HepG2 (cell line): ENCODE data around the gene ABTB2.

ENCODE experiments used
- EP300 ChIP-seq, 3 experiments: sonication (generic) in 1 of 3; formaldehyde crosslinking in 1 of 3; IDR thresholded peaks; 2 replicates each; pipeline versions ENCODE4 v1.5.1 to v1.6.1; 2011 to 2020; ENCODE audit warnings: low read depth in 2 of 3, low read length in 2 of 3, borderline replicate concordance in 1 of 3, improper control_type of control experiment in 1 of 3, mild to moderate bottlenecking in 1 of 3, missing genetic modification reagents in 1 of 3, moderate library complexity in 1 of 3
- KDM4B ChIP-seq: sonication (generic); formaldehyde crosslinking; IDR thresholded peaks from 2 replicates; pipeline ENCODE4 v1.4.0; 2020; ENCODE audit warnings: missing genetic modification reagents
- MBD4 ChIP-seq: IDR thresholded peaks from 2 replicates; pipeline ENCODE4 v1.6.1; 2012; ENCODE audit warnings: low read length, inconsistent platforms, borderline replicate concordance
- MLLT10 ChIP-seq: sonication (generic); formaldehyde crosslinking; IDR thresholded peaks from 2 replicates; pipeline ENCODE4 v1.4.0; 2020; ENCODE audit warnings: missing genetic modification reagents
- MYC ChIP-seq: sonication (generic); formaldehyde crosslinking; IDR thresholded peaks from 2 replicates; pipeline ENCODE4 v1.9.0; 2021; ENCODE audit warnings: missing genetic modification reagents, borderline replicate concordance
- PAX8 ChIP-seq: sonication (generic); formaldehyde crosslinking; IDR thresholded peaks from 2 replicates; pipeline ENCODE4 v1.8.0; 2022; ENCODE audit warnings: mild to moderate bottlenecking, missing genetic modification reagents, borderline replicate concordance
- POLR2AphosphoS5 ChIP-seq: IDR thresholded peaks from 2 replicates; pipeline ENCODE4 v1.6.1; 2012; ENCODE audit warnings: low read depth, low read length
- SP1 ChIP-seq, 2 experiments: fragments of 450-650 bp in 1 of 2; sonication (generic) in 1 of 2; formaldehyde crosslinking in 1 of 2; IDR thresholded peaks; 2 replicates each; pipeline versions ENCODE4 v1.4.0 to v1.6.1; 2016 to 2020; ENCODE audit warnings: missing genetic modification reagents in 1 of 2
- XRCC5 ChIP-seq: fragments of 200-400 bp; formaldehyde crosslinking; optimal IDR thresholded peaks from 2 replicates; pipeline ENCODE3; 2017; ENCODE audit warnings: mild to moderate bottlenecking, low read length
- TF ChIP-seq, protein P1 (sequence below): sonication (generic); formaldehyde crosslinking; IDR thresholded peaks from 2 replicates; pipeline ENCODE4 v1.5.0; 2020; ENCODE audit warnings: mild to moderate bottlenecking, missing genetic modification reagents, moderate library complexity

DNA sequence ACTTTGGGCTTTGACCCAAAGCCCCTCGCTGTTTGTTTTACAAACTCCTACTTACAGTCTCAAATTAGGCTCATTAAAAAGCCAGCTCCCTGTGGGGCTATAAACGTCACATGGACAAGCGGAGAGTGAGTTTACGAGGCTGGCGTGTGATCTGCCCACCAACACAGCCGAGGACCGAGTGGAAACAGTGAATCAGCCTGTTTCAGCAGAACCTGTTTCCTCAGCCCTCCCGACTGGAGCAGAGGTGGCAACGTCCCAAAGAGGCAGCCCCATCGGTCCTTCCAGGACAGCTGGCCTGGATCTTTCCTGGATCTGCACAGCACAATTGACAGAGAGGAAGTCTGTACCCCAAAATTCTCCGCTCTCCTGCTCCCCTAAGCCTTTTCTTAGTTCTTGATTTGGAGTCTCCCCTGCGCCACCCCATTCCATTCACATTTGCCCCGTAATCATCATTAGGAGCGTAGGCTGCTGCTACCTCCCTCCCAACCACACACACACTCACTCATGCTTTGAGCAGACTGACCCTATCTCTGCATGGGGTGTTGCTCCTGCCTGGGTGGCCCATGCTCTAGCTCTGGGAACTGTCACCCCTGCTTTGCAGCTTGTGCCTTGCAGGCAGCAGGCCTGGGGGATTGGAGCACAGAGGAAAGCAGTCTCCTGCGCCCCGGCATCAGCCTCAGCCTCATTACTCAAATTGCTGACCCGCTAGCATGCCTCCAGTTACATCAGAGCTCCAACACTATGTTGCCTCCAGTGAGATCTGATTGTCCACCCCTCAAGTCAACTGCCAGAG is 134.6 kb downstream of the ABTB2 start:
- TF ChIP-seq MBD4 (no peak), MYC (CRISPR knock-in tag) (no peak), SP1 (IDR thresholded peaks at IDR 0.05) (no peak), SP1 (CRISPR knock-in tag; IDR thresholded peaks at IDR 0.05) (no peak), KDM4B (CRISPR knock-in tag) (no peak), EP300 (IDR thresholded peaks at IDR 0.05; ENCODE audit: low read depth in 2 of 2, low read length in 2 of 2) (no peak), EP300 (CRISPR knock-in tag; IDR thresholded peaks at IDR 0.05; ENCODE audit: borderline replicate concordance) (no peak), POLR2AphosphoS5 (no peak), XRCC5 (no peak), PAX8 (CRISPR knock-in tag) (no peak), MLLT10 (no peak)
- TF ChIP-seq, protein P1, sequence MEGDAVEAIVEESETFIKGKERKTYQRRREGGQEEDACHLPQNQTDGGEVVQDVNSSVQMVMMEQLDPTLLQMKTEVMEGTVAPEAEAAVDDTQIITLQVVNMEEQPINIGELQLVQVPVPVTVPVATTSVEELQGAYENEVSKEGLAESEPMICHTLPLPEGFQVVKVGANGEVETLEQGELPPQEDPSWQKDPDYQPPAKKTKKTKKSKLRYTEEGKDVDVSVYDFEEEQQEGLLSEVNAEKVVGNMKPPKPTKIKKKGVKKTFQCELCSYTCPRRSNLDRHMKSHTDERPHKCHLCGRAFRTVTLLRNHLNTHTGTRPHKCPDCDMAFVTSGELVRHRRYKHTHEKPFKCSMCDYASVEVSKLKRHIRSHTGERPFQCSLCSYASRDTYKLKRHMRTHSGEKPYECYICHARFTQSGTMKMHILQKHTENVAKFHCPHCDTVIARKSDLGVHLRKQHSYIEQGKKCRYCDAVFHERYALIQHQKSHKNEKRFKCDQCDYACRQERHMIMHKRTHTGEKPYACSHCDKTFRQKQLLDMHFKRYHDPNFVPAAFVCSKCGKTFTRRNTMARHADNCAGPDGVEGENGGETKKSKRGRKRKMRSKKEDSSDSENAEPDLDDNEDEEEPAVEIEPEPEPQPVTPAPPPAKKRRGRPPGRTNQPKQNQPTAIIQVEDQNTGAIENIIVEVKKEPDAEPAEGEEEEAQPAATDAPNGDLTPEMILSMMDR (CRISPR knock-in tag): no peak
